Measurements from ENCODE around the gene ME3.

DNA sequence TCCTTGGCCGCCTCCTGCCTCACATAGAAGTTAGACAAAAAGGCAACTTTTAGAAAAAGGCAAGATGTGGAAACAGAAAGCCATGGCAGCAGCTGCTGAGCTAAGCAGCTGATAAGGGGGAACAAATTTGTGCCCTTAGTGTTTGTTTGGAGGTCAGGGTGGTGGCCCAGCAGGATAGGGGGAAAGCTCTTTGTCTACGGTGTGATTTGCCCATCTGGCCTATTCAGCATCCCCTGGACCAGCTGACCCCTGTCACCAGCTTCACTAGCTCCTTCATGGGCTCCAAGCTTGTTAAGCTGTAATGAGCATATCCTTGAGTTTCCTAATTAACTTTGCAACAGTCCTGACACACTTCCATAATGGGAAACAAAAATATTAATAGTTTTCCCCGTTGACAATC lies 5.9 kb upstream of the ME3 start:
- TF ChIP-seq, protein P1, sequence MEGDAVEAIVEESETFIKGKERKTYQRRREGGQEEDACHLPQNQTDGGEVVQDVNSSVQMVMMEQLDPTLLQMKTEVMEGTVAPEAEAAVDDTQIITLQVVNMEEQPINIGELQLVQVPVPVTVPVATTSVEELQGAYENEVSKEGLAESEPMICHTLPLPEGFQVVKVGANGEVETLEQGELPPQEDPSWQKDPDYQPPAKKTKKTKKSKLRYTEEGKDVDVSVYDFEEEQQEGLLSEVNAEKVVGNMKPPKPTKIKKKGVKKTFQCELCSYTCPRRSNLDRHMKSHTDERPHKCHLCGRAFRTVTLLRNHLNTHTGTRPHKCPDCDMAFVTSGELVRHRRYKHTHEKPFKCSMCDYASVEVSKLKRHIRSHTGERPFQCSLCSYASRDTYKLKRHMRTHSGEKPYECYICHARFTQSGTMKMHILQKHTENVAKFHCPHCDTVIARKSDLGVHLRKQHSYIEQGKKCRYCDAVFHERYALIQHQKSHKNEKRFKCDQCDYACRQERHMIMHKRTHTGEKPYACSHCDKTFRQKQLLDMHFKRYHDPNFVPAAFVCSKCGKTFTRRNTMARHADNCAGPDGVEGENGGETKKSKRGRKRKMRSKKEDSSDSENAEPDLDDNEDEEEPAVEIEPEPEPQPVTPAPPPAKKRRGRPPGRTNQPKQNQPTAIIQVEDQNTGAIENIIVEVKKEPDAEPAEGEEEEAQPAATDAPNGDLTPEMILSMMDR (IDR thresholded peaks at IDR 0.05), result no peak
- TF ChIP-seq POLR2A (IDR thresholded peaks at IDR 0.05), result no peak

All from Peyer's patch (tissue), 4 donors.